ENCODE data around the gene LUZP2. TPM values are rescaled to one million over a fixed set of nuclear protein-coding genes. Genes with fewer than 3 reads are reported as not detected.

LUZP2 gene
- total and polyA plus RNA-seq, 2 donors (not counting 1 experiment from before 2014, with no cell fraction given), result not detected

GRCh38 chr11:24925091-24925490, 428.2 kb downstream of the LUZP2 start:
- Histone ChIP-seq H3K36me3 (replicated peaks in 1 of 2; ENCODE audit: control extremely low read depth in 1 of 2, control insufficient read depth in 1 of 2, extremely low read depth in 1 of 2, insufficient read depth in 2 of 2, low read length in 1 of 2) (no peaks in the 10 kb centered on the region), H3K4me1 (ENCODE audit: control insufficient read depth in 2 of 2, insufficient read depth in 2 of 2, low read length in 2 of 2) (no peaks in the 10 kb centered on the region), H3K79me2 (ENCODE audit: control insufficient read depth, insufficient read depth, low read length) (no peaks in the 10 kb centered on the region), H3K9me3 (ENCODE audit: control extremely low read depth in 1 of 3, control insufficient read depth in 2 of 3, insufficient read depth in 1 of 3, low read length in 2 of 3) (peaks cover 0 to 4% (median 0%) of the 10 kb centered on the region in 3 donors), H3K4me3 (ENCODE audit: control extremely low read depth in 1 of 5, extremely low read depth in 1 of 5, insufficient read depth in 1 of 5, low read depth in 2 of 5, low read length in 4 of 5) (no peak overlapping the region), H2AFZ (ENCODE audit: insufficient read depth, low read depth, low read length, poor library complexity, severe bottlenecking) (no peak overlapping the region), H4K20me1 (ENCODE audit: control insufficient read depth, insufficient read depth, low read length, poor library complexity, severe bottlenecking) (no peaks in the 10 kb centered on the region), H3K27me3 (replicated peaks in 1 of 4; ENCODE audit: control extremely low read depth in 1 of 4, control insufficient read depth in 3 of 4, insufficient read depth in 4 of 4, low read length in 3 of 4) (no peaks in the 10 kb centered on the region), H3K9ac (ENCODE audit: low read length) (no peak overlapping the region), H3K4me2 (replicated peaks; ENCODE audit: low read depth, low read length, poor library complexity, severe bottlenecking) (no peak overlapping the region), H3K27ac (ENCODE audit: low read length in 2 of 2) (no peak overlapping the region)
- Mint-ChIP-seq H3K4me1 (no peaks in the 10 kb centered on the region), H3K4me3 (no peak overlapping the region), H3K27ac (no peak overlapping the region), H3K9me3 (ENCODE audit: insufficient read depth) (no peaks in the 10 kb centered on the region), H3K27me3 (no peaks in the 10 kb centered on the region)
- TF ChIP-seq CTCF (IDR thresholded peaks at IDR 0.05) (no peak), EZH2 (IDR thresholded peaks at IDR 0.05; ENCODE audit: borderline replicate concordance, insufficient read depth, low read depth, low read length, poor library complexity, severe bottlenecking) (no peak)
- POLR2A ChIA-PET, result no interaction called here
- DNase-seq (no peak), ATAC-seq (ENCODE audit: low read depth) (no peak)
- CTCF ChIA-PET, result no interaction called here
- intact Hi-C loops (cut with micrococcal nuclease), result no loop called here
- no CpG with 5 or more reads among the region's 1 CpG for WGBS (ENCODE audit: insufficient coverage)

GRCh38 chr11:24932110-24933000, 435.5 kb downstream of the LUZP2 start:
- Histone ChIP-seq H3K27me3 (replicated peaks in 1 of 4; ENCODE audit: control extremely low read depth in 1 of 4, control insufficient read depth in 3 of 4, insufficient read depth in 4 of 4, low read length in 3 of 4) (no peaks in the 10 kb centered on the region), H2AFZ (ENCODE audit: insufficient read depth, low read depth, low read length, poor library complexity, severe bottlenecking) (no peak overlapping the region), H3K4me3 (ENCODE audit: control extremely low read depth in 1 of 5, extremely low read depth in 1 of 5, insufficient read depth in 1 of 5, low read depth in 2 of 5, low read length in 4 of 5) (no peak overlapping the region), H3K9ac (ENCODE audit: low read length) (no peak overlapping the region), H3K79me2 (ENCODE audit: control insufficient read depth, insufficient read depth, low read length) (no peaks in the 10 kb centered on the region), H3K9me3 (ENCODE audit: control extremely low read depth in 1 of 3, control insufficient read depth in 2 of 3, insufficient read depth in 1 of 3, low read length in 2 of 3) (peaks cover 0 to 6% (median 0%) of the 10 kb centered on the region in 3 donors), H3K27ac (ENCODE audit: low read length in 2 of 2) (no peak overlapping the region), H3K36me3 (replicated peaks in 1 of 2; ENCODE audit: control extremely low read depth in 1 of 2, control insufficient read depth in 1 of 2, extremely low read depth in 1 of 2, insufficient read depth in 2 of 2, low read length in 1 of 2) (no peaks in the 10 kb centered on the region), H4K20me1 (ENCODE audit: control insufficient read depth, insufficient read depth, low read length, poor library complexity, severe bottlenecking) (no peaks in the 10 kb centered on the region), H3K4me2 (replicated peaks; ENCODE audit: low read depth, low read length, poor library complexity, severe bottlenecking) (no peak overlapping the region), H3K4me1 (ENCODE audit: control insufficient read depth in 2 of 2, insufficient read depth in 2 of 2, low read length in 2 of 2) (no peaks in the 10 kb centered on the region)
- Mint-ChIP-seq H3K27ac (no peak overlapping the region), H3K4me1 (no peaks in the 10 kb centered on the region), H3K27me3 (no peaks in the 10 kb centered on the region), H3K4me3 (no peak overlapping the region), H3K9me3 (ENCODE audit: insufficient read depth) (peaks cover 3% of the 10 kb centered on the region)
- TF ChIP-seq CTCF (IDR thresholded peaks at IDR 0.05), result no peak
- TF ChIP-seq EZH2 (IDR thresholded peaks at IDR 0.05; ENCODE audit: borderline replicate concordance, insufficient read depth, low read depth, low read length, poor library complexity, severe bottlenecking), result no peak
- WGBS (ENCODE audit: insufficient coverage), result 67% methylated on average over 9 of the region's 9 CpGs
- ChIA-PET POLR2A (no interaction called here), CTCF (no interaction called here)
- no peak for DNase-seq
- ATAC-seq (ENCODE audit: low read depth), result no peak
- intact Hi-C loops (cut with micrococcal nuclease), result no loop called here
